CD4-positive, alpha-beta memory T cell (primary cell): ENCODE results near the gene LCMT1. TPM values are rescaled to one million over a fixed set of nuclear protein-coding genes. Genes with fewer than 3 reads are reported as not detected.
"Not testable (repeated sequence)": the region's sequence is repeated elsewhere in the genome, so short reads cannot be mapped to it uniquely, and the experiment has no call there.

Experiments
- CTCF ChIA-PET: fragments of 350-600 bp; sonication (Branson Sonifier 250); formaldehyde crosslinking; loops from one replicate; lab custom pipeline; 2021; ENCODE audit warnings: inconsistent platforms; ENCODE audit not compliant: partially characterized antibody; lab: Charles Lee
- POLR2A ChIA-PET: fragments of 350-600 bp; sonication (Branson Sonifier 250); formaldehyde crosslinking; loops from one replicate; lab custom pipeline; 2021; ENCODE audit not compliant: partially characterized antibody; lab: Charles Lee
- DNase-seq, 5 donors: peaks; one replicate each; pipeline versions ENCODE4 v3.0.0 to v3.0.0-alpha.2; 2020 to 2022; ENCODE audit warnings: mixed read lengths in 1 of 5
- H3K27ac ChIP-seq: one replicate; pipeline ENCODE4 v1.7.0; 2013; ENCODE audit warnings: low read depth, low read length
- H3K27me3 ChIP-seq: 2 replicates; pipeline ENCODE4 v1.7.0; 2013; ENCODE audit warnings: mild to moderate bottlenecking, low read length, moderate library complexity; ENCODE audit not compliant: insufficient read depth
- H3K36me3 ChIP-seq: 2 replicates; pipeline ENCODE4 v1.7.0; 2013; ENCODE audit warnings: mild to moderate bottlenecking, low read length, moderate library complexity; ENCODE audit not compliant: insufficient read depth
- H3K4me1 ChIP-seq: 2 replicates; pipeline ENCODE4 v1.7.0; 2013; ENCODE audit warnings: mild to moderate bottlenecking, low read length, moderate library complexity; ENCODE audit not compliant: insufficient read depth
- H3K4me3 ChIP-seq, 2 donors: one replicate each; pipeline ENCODE4 v1.7.0; 2013; ENCODE audit warnings: low read length in 2 of 2, mild to moderate bottlenecking in 1 of 2
- H3K9me3 ChIP-seq, 2 donors: one replicate each; pipeline ENCODE4 v1.7.0; 2013; ENCODE audit warnings: low read length in 2 of 2, control low read depth in 1 of 2; ENCODE audit not compliant: control insufficient read depth in 1 of 2
- H3K27ac Mint-ChIP-seq, 7 donors: one replicate each; pipeline ENCODE4 v1.8.0; 2020 to 2021; ENCODE audit warnings: mixed read lengths in 7 of 7, mild to moderate bottlenecking in 6 of 7, inconsistent platforms in 3 of 7, moderate library complexity in 3 of 7
- H3K27me3 Mint-ChIP-seq, 2 donors: one replicate each; pipeline ENCODE4 v1.8.0; 2020 to 2021; ENCODE audit warnings: mixed read lengths in 2 of 2
- H3K36me3 Mint-ChIP-seq, 2 donors: one replicate each; pipeline ENCODE4 v1.8.0; 2020 to 2021; ENCODE audit warnings: mixed read lengths in 2 of 2, inconsistent platforms in 1 of 2, mild to moderate bottlenecking in 1 of 2
- H3K4me1 Mint-ChIP-seq, 4 donors: one replicate each; pipeline ENCODE4 v1.8.0; 2020 to 2021; ENCODE audit warnings: mixed read lengths in 4 of 4, mild to moderate bottlenecking in 1 of 4
- H3K4me3 Mint-ChIP-seq, 8 donors: one replicate each; pipeline ENCODE4 v1.8.0; 2020 to 2021; ENCODE audit warnings: mixed read lengths in 8 of 8, mild to moderate bottlenecking in 7 of 8, moderate library complexity in 6 of 8, inconsistent platforms in 3 of 8
- H3K9me3 Mint-ChIP-seq, 8 donors: one replicate each; pipeline ENCODE4 v1.8.0; 2020 to 2021; ENCODE audit warnings: mixed read lengths in 8 of 8, mild to moderate bottlenecking in 5 of 8, inconsistent platforms in 3 of 8, moderate library complexity in 1 of 8
- intact Hi-C: fragments of 100-400 bp; cut with micrococcal nuclease; formaldehyde crosslinking; loops from one replicate; pipeline ENCODE4 v1.15.1; 2023
- polyA plus RNA-seq, 2 donors: library from polyadenylated mRNA; unstranded; fragments of 300-500 nt; fragmentation: Illumina TruSeq; gene quantifications; one replicate each; pipeline ENCODE4 v1.2.3, GENCODE V29; 2021
- total RNA-seq, 2 experiments: library from RNA; stranded (reverse); gene quantifications; one replicate each; pipeline ENCODE4 v1.2.3, GENCODE V29; 2021

The LCMT1 gene
- total RNA-seq (10 to 100 TPM; 37.0 to 37.9 TPM), polyA plus RNA-seq (10 to 100 TPM; 46.9 to 52.3 TPM)

GRCh38 chr16:25111403-25112166 lies at the start of gene LCMT1:
LCMT1 (plus strand) TSS chr16:25111742; CDS start chr16:25111884, 142 bp downstream.
- Histone ChIP-seq H3K4me3 (peak within 1 kb of the TSS; percentile 71 to 79), H3K4me1 (peaks cover 50% of the 10 kb centered on the region), H3K27ac (peak within 1 kb of the TSS; percentile 64), H3K36me3 (no peaks in the 10 kb centered on the region), H3K9me3 (no peaks in the 10 kb centered on the region), H3K27me3 (no peaks in the 10 kb centered on the region)
- Mint-ChIP-seq H3K36me3 (peaks cover 17 to 22% of the 10 kb centered on the region in 2 donors), H3K4me3 (peak within 1 kb of the TSS; percentile 94 to 99 (median 96)), H3K27ac (peak within 1 kb of the TSS; percentile 65 to 97 (median 96)), H3K27me3 (no peaks in the 10 kb centered on the region), H3K9me3 (no peaks in the 10 kb centered on the region), H3K4me1 (peaks cover 43 to 66% (median 53%) of the 10 kb centered on the region in 4 donors)
- DNase-seq = peak; percentile 92 to 97 (median 94)
- ChIA-PET POLR2A (interaction anchor here (1.0 to 7.0 kb wide), 17 partner anchors 18 to 145 kb away, joined by 3 to 96 read pairs (median 5); partner anchors contain the start of gene ARHGAP17), CTCF (interaction anchor here (1.1 to 8.7 kb wide), 5 partner anchors 53 to 114 kb away, joined by 3 to 127 read pairs (median 4); no protein-coding TSS in a partner anchor)
- intact Hi-C loops = loop anchor here (1.0 to 5.0 kb wide), 5 partner anchors 45 to 572 kb away; partner anchors contain the start of genes ARHGAP17 and RBBP6

GRCh38 chr16:25063102-25063501 lies 48.4 kb upstream of the LCMT1 start:
- peak overlapping the region; percentile 67 to 85 (median 83) for H3K27ac Mint-ChIP-seq
- Histone ChIP-seq H3K4me3 (no peak overlapping the region), H3K27ac (no peak overlapping the region), H3K27me3 (no peaks in the 10 kb centered on the region), H3K9me3 (no peaks in the 10 kb centered on the region), H3K4me1 (peaks cover 62% of the 10 kb centered on the region), H3K36me3 (no peaks in the 10 kb centered on the region)
- H3K9me3 Mint-ChIP-seq = no peaks in the 10 kb centered on the region
- DNase-seq = no peak
- intact Hi-C loops = loop anchor here (10.0 kb wide), 1 partner anchor 192 kb away; the partner anchor contains the start of gene ZKSCAN2
- no peaks in the 10 kb centered on the region for H3K27me3 Mint-ChIP-seq
- peaks cover 41 to 67% (median 53%) of the 10 kb centered on the region in 4 donors for H3K4me1 Mint-ChIP-seq
- CTCF ChIA-PET = interaction anchor here (9.1 kb wide), 1 partner anchor 46 kb away, joined by 127 read pairs; the partner anchor contains the start of gene LCMT1
- H3K4me3 Mint-ChIP-seq = peak overlapping the region in 4 of 8 donors; percentile 9 to 60 (median 35)
- no peaks in the 10 kb centered on the region for H3K36me3 Mint-ChIP-seq
- POLR2A ChIA-PET = interaction anchor here (0.8 to 3.0 kb wide), 2 partner anchors 13 to 46 kb away, joined by 4 to 69 read pairs; partner anchors contain the start of gene LCMT1

- H3K4me3 Mint-ChIP-seq = peak overlapping the region in 3 of 8 donors; percentile 9 to 43 (median 18)
- no peaks in the 10 kb centered on the region for H3K27me3 Mint-ChIP-seq
- CTCF ChIA-PET = interaction anchor here (0.8 kb wide), 1 partner anchor 46 kb away, joined by 3 read pairs; no protein-coding TSS in a partner anchor
- H3K9me3 Mint-ChIP-seq = no peaks in the 10 kb centered on the region
- Histone ChIP-seq H3K4me3 (no peak overlapping the region), H3K9me3 (no peaks in the 10 kb centered on the region), H3K27ac (no peak overlapping the region), H3K4me1 (peaks cover 63% of the 10 kb centered on the region), H3K27me3 (no peaks in the 10 kb centered on the region), H3K36me3 (no peaks in the 10 kb centered on the region)
- POLR2A ChIA-PET = interaction anchor here (0.8 kb wide), 2 partner anchors 14 to 48 kb away, joined by 3 to 4 read pairs; no protein-coding TSS in a partner anchor
- H3K36me3 Mint-ChIP-seq = no peaks in the 10 kb centered on the region
- DNase-seq = no peak
- peak overlapping the region; percentile 67 to 85 (median 80) for H3K27ac Mint-ChIP-seq
- peaks cover 41 to 62% (median 50%) of the 10 kb centered on the region in 4 donors for H3K4me1 Mint-ChIP-seq
- intact Hi-C loops = loop anchor here (10.0 kb wide), 1 partner anchor 191 kb away; the partner anchor contains the start of gene ZKSCAN2
Measured at GRCh38 chr16:25063865-25064264, 47.7 kb upstream of the LCMT1 start.

- not testable (repeated sequence) for H3K27me3 ChIP-seq, H3K36me3 ChIP-seq, H3K27ac ChIP-seq, DNase-seq, H3K27me3 Mint-ChIP-seq, H3K4me3 ChIP-seq, H3K9me3 ChIP-seq, H3K9me3 Mint-ChIP-seq, H3K36me3 Mint-ChIP-seq
- Mint-ChIP-seq H3K4me1 (peaks cover 41 to 62% (median 50%) of the 10 kb centered on the region in 4 donors), H3K4me3 (peak overlapping the region in 3 of 8 donors; percentile 15 to 43 (median 18)), H3K27ac (peak overlapping the region in 6 of 7 donors; percentile 48 to 80 (median 70))
- intact Hi-C loops = loop anchor here (10.0 kb wide), 1 partner anchor 191 kb away; the partner anchor contains the start of gene ZKSCAN2
- ChIA-PET CTCF (interaction anchor here (0.8 kb wide), 1 partner anchor 46 kb away, joined by 3 read pairs; no protein-coding TSS in a partner anchor), POLR2A (interaction anchor here (0.8 kb wide), 1 partner anchor 48 kb away, joined by 3 read pairs; no protein-coding TSS in a partner anchor)
- peaks cover 63% of the 10 kb centered on the region for H3K4me1 ChIP-seq
Measured at GRCh38 chr16:25064281-25064680, 47.3 kb upstream of the LCMT1 start.

- Mint-ChIP-seq H3K27me3 (no peaks in the 10 kb centered on the region), H3K27ac (peak overlapping the region in 2 of 7 donors; percentile 57 to 59), H3K4me1 (peaks cover 41 to 61% (median 50%) of the 10 kb centered on the region in 4 donors), H3K9me3 (no peaks in the 10 kb centered on the region), H3K4me3 (peak overlapping the region in 1 of 8 donors; percentile 26), H3K36me3 (no peaks in the 10 kb centered on the region)
- intact Hi-C loops = loop anchor here (5.0 to 10.0 kb wide), 3 partner anchors 33 to 190 kb away; partner anchors contain the start of genes ARHGAP17 and ZKSCAN2
- ChIA-PET POLR2A (interaction anchor here (0.8 to 3.2 kb wide), 2 partner anchors 16 to 47 kb away, joined by 3 to 30 read pairs; partner anchors contain the start of gene LCMT1), CTCF (interaction anchor here (1.3 kb wide), 1 partner anchor 45 kb away, joined by 3 read pairs; no protein-coding TSS in a partner anchor)
- Histone ChIP-seq H3K27me3 (no peaks in the 10 kb centered on the region), H3K4me3 (no peak overlapping the region), H3K27ac (no peak overlapping the region), H3K4me1 (peaks cover 63% of the 10 kb centered on the region), H3K9me3 (no peaks in the 10 kb centered on the region), H3K36me3 (no peaks in the 10 kb centered on the region)
- no peak for DNase-seq
Measured at GRCh38 chr16:25064937-25065336, 46.6 kb upstream of the LCMT1 start.

- Mint-ChIP-seq H3K27ac (peak overlapping the region in 6 of 7 donors; percentile 27 to 90 (median 72)), H3K4me1 (peaks cover 33 to 52% (median 42%) of the 10 kb centered on the region in 4 donors), H3K36me3 (no peaks in the 10 kb centered on the region), H3K4me3 (peak overlapping the region in 6 of 8 donors; percentile 65 to 84 (median 78)), H3K9me3 (no peaks in the 10 kb centered on the region), H3K27me3 (no peaks in the 10 kb centered on the region)
- H3K4me3 ChIP-seq = no peak overlapping the region
- no peaks in the 10 kb centered on the region for H3K27me3 ChIP-seq
- POLR2A ChIA-PET = interaction anchor here (0.8 to 3.2 kb wide), 7 partner anchors 17 to 50 kb away, joined by 3 to 30 read pairs (median 10); partner anchors contain the start of genes ARHGAP17 and LCMT1
- intact Hi-C loops = loop anchor here (1.0 to 10.0 kb wide), 4 partner anchors 34 to 189 kb away; partner anchors contain the start of genes ARHGAP17, LCMT1 and ZKSCAN2
- peaks cover 53% of the 10 kb centered on the region for H3K4me1 ChIP-seq
- H3K36me3 ChIP-seq = no peaks in the 10 kb centered on the region
- peak overlapping the region; percentile 73 for H3K27ac ChIP-seq
- H3K9me3 ChIP-seq = no peaks in the 10 kb centered on the region
- CTCF ChIA-PET = interaction anchor here (0.7 to 2.1 kb wide), 3 partner anchors 24 to 110 kb away, joined by 3 to 5 read pairs (median 4); no protein-coding TSS in a partner anchor
- no peak for DNase-seq
Measured at GRCh38 chr16:25065899-25066298, 45.6 kb upstream of the LCMT1 start.
